NCI-H1417 treated with DMSO at 0.1 percent for 48 hours (cell line): ENCODE results near the gene STAC.

ENCODE experiments used
- DNase-seq: peaks from one replicate; lab custom pipeline; 2025; lab: John Stamatoyannopoulos, UW

STAC gene, protein sequence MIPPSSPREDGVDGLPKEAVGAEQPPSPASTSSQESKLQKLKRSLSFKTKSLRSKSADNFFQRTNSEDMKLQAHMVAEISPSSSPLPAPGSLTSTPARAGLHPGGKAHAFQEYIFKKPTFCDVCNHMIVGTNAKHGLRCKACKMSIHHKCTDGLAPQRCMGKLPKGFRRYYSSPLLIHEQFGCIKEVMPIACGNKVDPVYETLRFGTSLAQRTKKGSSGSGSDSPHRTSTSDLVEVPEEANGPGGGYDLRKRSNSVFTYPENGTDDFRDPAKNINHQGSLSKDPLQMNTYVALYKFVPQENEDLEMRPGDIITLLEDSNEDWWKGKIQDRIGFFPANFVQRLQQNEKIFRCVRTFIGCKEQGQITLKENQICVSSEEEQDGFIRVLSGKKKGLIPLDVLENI

DNA sequence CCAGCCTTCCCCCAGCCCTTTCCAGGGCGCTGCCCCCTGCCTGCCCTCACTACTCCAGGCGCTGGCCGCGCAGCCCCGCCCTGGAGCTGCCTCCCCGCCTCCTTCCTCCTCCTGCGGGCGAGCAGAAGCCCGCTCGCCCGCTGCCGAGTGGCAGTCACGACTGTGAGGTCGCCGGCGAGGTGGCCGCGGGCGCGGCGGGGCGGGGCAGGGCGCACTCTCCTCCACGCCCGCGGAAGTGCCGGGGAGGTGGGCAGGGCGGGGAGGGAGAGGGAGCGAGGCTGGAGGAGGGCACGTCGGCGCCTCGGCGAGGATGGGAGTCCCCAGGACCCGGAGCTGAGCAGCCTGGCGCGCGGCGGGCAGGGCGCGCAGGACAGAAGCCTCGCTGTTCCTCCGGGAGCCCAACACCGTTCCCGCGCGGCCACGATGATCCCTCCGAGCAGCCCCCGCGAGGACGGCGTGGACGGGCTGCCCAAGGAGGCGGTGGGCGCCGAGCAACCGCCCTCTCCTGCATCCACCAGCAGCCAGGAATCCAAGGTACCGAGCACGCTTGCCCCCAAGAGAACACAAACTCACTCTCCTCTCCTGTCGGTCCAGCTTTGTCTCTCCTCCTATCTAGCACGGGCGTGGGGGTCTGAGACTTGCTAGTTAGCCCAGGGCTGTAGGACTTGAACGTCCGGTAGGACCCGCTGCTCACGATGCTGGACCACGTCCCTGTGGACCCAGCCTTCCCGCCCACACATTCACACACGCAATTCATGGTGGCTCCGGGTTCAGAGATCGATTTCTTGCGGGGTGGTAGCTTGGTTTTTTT lies at the start of gene STAC:
TSS of gene STAC (plus strand) at position 284 of the 811 bp plus-strand sequence. CDS start at position 424, 140 bp downstream.
- DNase-seq: no peak

DNA sequence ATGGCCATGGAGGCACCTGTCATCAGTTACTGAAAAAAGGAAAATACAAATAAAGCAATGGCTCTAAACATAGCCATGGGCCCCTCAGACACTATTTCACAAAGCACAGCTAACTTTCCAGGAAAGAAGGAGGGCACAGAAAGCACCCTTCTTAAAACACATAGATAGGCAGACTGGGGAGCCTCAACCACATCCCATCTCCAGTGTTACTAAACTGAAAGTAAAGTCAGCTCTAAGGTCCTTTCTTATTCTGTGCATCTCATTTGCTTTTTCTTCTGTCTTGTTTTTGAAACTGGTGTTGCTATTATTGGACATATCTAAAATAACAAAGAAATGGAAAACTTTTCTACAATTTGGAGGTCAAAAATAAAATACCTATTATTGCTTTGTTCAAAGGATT lies 48.2 kb upstream of the STAC start:
- DNase-seq: no peak

DNA sequence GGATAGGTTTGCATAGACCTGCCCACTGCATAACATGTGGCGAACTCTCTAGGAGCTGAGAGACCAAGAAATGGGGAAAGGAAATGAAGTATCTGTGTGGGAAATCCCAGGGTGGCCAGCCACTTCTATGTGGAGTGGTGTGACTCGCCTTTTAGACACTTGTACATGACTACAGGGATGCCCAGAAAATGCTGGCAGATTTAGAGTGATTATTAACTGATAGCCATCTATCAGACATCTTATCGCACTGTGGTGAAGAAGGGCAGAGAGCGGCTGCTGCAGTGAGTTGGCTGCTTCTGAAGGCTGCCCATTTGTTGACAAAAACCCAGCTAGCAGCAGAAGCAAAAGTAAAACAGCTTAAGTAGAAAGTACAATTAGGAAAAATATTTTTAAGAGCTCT lies 18.1 kb upstream of the STAC start:
- DNase-seq: no peak

DNA sequence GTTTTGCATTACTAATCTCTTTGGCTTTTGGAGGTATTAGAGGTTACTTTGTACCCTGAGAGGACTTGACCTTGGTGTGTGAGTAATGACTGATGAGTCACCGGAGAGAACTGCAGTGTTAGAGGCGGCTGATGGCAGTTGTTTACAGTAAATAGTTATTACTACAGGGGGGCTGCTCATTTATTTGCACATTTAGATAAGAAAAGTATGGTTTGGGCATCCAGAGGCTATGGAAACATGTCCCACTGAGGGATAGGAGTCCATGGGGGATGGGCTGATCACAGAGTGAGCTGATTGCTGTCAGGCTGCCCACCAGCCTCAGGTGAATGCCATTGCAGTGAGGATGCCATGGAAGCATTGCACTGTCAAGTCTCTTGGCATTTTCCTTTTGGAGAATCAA lies 17.3 kb upstream of the STAC start:
- no peak for DNase-seq

DNA sequence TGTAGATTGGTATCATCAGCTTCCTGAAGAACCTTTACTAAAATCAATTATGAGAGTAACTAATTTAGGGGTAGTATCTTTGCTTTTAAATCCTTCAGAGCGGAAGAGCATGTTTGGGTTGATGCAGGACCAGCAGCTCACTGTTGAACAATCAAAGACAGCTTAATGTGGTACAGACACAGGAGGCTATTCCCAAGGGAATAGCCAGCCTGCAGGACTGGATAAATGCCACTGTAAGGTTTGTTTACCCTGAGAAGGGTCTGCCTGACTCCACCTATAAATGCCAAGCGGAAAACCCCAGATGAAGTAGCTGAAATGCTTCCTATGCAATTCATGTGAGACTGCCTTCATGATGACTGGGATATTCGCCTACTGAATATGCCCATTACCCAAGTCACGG lies 16.0 kb upstream of the STAC start:
- no peak for DNase-seq

DNA sequence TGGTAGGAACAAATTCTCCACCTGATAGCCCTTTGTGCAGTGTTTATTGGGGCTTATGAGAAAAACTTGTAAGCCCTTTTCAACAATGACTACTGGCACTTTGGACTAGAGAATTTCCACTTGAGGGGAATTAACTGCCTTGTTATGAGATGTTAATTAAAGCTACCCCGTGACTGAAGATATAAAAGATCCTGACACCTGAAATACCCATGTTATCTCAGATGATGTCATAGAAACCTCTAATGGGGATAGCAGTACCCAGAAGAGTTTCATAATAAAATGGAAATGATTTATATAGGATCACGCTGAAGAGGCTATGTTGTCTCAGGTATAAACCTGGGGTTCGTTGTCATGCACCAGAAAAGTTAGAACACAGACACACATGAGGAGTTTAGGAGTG lies 14.5 kb upstream of the STAC start:
- no peak for DNase-seq

DNA sequence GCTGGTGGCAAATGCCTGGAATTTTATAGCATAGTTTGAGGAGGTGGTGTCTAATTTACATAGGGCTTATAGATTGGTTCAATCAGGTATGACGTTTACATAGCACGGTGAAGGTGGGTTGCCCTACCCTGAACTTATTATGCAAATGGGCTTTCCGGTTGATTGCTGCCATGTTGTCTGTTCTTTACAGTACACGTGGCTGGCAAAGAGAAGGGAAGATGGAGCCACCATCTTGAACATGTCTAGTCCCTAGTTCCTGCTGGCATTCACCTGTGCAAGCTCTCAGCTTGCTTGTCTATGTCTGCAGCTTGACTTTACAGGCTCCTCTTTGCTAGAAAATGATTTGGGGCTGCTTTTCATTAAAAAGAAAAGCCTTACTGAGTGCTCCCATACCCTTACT lies 14.0 kb upstream of the STAC start:
- no peak for DNase-seq

DNA sequence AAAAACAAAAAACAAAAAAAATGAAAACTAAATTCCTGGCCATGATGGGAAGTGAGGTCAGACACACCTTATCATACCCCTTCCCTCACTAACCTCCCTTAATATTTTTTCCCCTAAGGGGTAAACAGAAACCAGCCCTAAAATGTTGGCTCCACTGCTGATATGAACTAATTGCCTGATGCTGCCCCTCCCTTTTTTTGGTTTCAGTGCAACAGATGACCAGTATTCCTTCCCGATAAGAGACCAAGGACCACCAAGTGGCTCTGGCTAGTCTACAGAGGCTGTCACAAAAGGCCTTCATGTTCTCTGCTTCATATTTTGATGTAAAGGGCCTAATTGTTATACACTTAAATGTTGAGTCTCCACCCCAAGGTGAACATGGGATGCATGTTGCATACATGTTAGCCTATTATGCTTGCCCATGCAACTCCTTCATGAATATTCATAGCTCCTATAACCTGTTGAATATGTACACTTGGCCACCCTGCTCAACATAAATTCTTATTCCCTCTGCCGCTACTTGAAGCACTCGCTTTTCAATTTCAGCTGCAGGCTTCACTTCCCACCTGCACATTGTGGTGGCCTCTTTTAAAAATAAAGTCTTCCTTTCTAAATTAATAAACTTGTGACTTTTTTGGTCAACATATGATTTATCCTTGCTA lies 12.3 kb upstream of the STAC start:
- DNase-seq: no peak

DNA sequence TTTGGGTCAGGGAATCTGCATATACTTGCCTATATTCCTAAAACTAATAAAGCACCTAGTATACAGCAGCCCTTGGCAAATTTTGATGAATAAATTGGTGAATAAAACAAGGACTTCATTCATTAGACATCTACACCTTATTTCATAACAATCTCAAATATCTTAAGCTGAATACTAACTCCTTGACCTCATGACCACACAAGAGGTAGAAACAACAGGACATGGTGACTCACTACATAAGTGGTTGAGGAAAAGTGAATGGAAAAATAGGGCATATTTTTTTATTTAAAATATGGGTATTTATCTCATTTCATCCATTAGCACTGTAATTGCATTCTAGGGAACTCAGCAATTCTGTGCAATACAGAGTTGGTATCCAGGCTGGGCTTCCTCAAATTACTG lies 7.8 kb upstream of the STAC start:
- no peak for DNase-seq

DNA sequence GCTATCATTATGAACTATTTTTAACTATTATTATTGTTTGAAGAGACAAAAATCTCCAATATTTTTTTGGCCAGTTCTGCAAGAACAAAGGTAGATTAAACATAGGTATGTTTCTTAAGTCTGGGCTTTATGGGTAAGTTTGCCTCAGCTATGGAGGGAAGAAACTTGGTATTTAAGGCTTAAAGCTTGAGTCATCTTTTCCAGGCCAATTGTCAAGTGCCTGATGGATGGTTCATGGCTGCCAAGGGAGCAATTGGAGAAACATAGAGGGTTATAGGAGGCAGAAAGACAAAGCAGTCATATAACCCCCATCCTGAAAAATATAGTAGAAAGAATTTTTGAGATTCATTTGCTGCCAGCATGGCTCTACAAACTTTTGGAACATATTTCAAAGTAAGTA lies 7.2 kb upstream of the STAC start:
- no peak for DNase-seq

DNA sequence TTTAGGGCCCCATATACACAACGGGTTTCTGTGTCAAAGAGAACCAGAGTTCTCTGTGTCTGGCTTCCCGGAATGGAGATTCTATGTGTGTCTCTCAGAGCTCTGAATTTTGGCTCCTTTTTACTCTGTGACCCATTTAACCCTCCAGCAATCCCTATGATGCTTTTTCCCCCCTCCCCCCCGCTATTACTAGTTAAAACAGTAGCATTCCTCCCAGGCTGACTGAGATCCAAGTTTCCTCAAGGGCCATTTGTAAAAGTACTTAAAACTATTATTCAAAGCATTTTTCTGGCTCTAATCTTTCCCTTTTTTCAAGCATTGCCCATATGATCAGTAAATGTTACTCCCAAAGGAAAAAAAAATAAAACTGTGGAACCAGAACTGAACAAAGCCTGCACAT lies 6.6 kb upstream of the STAC start:
- DNase-seq: no peak

DNA sequence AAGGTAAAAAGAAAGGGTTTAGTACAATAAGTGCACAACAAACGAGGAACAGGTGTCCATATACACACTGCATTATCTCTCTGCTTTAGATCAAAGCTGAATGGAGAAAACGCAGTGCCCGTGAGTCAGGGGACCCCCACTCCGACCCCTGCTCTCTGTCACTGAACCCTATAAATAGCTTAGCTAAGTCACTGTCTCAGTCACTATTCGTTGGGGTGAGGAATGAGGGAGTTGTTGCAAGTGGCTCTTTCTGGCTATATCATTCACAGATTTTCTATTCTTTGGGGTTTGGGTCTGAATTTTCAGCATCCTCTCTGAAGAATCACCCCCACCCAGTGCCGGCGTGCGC lies 458 bp upstream of the STAC start:
- DNase-seq: no peak

DNA sequence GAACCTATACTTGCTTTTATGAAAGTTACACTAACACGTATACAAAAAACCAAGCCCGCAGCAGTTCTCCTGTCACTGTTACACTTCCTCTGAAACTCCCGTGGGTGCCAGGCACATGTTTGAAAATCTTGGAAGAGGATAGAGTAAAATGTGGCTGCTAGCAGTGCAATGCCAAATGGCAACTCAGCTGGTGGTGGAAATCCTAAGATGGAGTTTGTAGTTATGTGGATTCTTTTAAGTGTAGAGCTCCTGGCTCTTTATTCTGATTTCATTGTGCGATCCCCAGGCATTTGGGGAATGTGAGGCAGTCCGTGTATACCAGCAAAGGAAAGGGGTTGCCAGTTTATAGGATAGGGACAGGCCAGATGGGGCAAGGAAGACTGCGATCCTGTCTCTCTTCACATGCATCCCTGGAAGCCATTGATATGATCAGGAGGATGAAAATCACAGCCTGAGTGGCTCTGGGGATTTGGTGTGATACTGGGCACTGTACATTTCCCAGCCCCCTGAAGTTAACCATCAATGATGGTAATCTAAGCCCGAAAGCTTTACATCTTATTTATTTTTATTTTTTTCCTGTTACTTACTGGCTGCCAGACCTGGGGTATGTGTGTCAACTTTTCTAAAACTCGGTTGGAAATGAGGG lies 1.1 kb downstream of the STAC start:
- DNase-seq: no peak

DNA sequence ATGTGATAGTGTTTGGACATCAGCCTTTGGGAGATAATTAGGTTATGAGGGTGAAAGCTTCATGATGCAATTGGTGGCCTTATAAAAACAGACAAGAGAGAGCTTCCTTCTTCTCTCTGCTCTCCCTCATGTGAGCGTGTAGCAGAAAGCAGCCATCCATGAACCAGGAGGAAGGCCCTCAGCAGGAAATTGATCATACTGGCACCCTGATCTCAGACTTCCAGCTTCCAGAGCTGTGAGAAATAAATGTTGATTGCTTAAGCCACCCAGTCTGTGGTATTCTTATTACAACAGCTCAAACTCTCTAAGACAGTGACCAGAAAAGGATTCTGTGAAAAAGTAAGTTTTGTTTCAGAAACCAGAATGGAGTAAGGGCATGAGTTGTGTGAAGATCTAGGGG lies 13.3 kb downstream of the STAC start:
- DNase-seq: no peak

DNA sequence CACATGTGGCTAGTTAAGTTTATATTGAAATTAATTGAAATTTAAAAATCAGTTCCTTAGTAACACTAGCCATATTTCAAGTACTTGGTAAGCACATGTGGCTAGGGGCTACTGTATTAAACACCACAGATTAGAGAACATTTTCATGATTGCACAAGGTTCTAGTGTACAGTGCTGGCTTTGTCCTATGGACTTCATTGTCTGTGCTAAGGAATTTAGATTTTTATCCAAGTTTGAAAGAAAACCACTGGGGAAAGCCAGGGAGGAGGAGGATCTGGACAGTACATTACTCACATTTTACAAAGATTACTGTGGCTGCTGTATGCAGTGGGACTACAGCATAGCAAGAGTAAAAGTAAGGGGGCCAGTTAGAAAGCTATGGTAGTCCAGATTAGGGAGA lies 13.9 kb downstream of the STAC start:
- DNase-seq: no peak

DNA sequence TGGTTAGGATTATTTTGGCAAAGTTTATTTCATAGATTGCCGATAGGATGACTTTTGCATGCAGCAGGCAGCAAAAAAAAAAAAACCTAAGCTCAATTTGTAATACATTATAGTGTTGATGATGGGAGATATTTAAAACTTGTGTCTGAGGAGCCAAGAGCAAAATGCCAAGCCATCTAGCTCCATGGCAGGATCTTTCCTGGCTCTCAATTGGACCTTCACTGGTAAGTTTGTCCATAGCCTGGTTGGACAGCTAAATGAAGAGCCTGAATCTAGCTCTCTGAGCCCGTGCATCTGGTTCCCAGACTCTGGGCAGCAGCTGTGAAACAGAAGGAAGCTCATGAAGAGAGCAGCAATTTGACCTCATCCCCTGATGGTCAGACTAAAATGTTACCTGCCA lies 17.5 kb downstream of the STAC start:
- no peak for DNase-seq

DNA sequence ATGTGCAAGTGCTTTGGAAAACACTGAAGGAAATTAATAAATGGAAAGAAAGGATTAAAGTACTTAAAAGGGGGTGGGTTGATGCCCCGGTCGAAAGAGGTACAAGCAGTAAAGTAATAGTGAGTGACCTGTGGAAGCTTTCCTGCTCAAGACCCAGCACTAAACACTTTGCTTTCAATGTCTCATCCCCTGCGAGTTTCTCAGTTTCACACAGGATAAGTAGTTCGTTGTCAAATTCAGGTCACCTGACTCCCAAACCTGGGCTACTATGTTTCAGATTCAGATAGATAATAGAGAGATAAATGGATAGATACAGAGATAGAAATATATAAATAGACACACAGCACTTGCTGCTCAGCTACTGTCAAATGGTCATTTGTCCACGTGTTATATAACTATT lies 19.6 kb downstream of the STAC start:
- DNase-seq: no peak

DNA sequence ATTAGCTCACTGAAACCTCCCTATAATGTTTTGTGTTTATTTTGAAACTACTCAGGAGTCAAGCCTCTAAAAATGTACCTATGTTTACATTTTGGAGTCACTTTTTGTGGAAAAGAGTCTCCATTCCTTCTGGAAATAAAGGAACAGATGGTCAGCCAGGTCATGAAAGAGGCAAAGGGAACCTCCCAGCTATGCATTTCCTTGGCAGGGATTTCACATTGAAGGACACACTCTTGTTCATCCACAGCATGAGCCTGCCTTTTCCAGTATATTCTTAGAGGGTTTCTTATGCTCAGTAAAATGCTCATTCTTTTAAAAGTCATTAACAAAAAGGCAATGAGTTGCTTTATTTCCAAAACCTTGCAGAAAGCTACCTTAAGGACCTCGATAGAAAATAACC lies 20.8 kb downstream of the STAC start:
- no peak for DNase-seq

DNA sequence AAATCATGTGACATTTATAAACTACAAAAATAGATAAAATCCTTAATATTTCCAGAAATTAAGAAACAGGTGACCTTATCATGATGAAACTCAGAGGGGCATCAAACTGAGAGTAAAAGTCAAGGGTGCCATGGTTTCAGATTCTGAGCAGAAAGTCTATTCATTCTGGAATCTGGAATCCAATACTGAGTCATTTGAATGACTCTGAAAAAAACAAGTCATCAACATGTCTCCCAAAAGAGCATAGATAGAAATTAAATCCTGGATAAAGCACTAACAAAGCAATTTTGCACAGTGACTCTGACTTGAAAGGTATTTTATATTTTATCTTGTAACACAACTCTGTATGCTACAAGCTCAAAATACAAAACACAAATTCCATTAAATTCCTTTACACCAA lies 23.4 kb downstream of the STAC start:
- DNase-seq: no peak

DNA sequence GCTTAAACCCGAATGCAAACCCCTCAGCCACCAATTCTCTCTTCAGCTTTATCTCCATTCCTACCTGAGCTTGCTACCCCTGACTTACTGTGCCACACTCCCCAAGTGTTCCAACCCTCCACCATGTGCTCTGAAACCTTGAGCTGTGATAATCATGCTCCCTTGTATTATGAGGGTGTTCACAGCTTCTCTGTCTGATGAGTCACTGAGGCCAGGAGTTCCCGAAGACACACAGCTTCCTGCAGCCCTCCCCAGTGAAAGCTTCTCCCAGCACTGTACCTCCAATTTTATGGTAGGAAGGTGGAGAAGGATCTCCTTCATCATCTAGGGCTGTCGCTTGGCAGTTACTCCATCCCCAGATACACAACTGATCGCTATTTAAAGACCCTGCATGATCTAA lies 24.9 kb downstream of the STAC start:
- DNase-seq: no peak

DNA sequence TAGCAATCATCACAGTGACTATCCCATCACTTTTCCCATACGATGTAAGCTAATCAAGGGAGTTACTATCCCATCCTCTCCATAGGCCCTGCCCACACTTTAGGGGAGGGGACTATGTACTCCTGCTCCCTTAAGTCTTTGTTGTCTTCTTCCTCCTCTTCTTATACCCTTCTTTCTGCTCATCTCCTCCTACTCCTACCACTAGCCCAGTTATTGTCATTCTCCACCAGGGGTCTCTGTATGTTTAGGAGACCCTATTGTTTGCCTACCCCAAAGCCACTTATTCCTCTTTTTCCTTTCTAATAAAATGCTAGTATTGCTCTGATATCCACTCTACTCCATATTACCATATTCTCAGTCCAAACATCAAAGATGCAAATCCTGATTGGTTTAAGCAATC lies 27.8 kb downstream of the STAC start:
- DNase-seq: no peak

DNA sequence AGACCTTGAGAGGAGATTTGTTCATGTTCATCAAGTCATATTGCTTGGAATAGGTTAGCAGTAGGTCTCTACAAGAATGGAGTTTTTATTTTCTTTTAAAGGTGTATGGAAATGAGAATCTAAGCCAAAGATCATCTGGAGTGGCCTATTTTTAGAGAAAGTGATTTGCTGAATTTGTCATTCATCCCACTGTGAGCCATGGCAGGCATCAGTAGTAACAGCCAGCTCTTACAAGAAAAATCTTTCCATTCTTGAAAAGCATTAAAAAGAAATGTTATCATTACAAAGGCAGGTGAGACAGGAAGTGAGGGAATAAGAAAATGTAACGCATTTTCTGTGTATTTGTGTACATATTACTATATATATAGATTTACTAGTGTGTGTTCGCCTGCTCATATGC lies 29.6 kb downstream of the STAC start:
- no peak for DNase-seq

DNA sequence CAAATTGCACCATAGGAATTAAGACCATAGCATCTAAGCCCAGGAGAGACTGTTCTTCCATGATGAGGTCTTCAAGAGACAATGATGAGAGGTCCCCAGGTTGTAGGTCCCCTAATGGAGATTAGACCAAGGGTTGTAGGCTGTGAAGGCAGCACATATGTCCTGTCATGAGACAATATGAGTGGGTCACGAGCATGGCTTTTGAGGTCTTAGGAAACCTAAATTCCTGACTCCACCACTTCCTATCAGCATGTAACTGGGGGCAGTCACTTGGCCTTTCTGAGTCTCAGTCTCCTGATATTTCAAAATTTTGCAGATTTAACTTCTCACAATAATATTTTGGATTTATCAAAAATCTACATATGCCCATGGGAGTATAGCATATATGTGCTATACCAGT lies 31.3 kb downstream of the STAC start:
- no peak for DNase-seq
